KBM-7 (cell line): ENCODE measurements around the gene CEMIP.

ENCODE experiments used
- DNase-seq: peaks from one replicate; pipeline ENCODE4 v3.0.0-alpha.2; 2015
- in situ Hi-C: fragments of 300-500 bp; cut with MboI; formaldehyde crosslinking; loops from 2 replicates; pipeline ENCODE4 v1.14.3; 2020; ENCODE audit warnings: low sequenced_read_pairs, low pct_unique_long_range_greater_than_20kb, mixed read lengths

CEMIP gene

DNA sequence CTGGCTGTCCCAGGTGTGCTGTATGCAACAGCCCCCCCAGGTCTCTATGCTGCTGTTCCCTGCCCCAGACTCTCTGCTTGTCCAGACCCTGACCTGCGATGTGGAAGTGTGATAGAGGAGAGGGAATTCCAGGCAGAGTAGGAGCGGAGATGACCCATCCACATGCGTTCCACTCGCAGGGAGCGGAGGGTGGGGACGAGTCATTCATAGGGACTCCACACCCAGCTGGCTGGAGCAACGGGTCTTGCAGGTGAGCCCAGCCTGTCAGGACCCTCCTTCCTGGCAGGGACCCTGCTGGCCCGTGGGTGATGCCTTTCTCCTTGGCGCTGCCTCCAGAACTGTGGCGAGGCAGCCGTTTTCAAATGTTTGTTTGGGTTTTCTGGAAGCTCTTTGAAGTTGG is 58.8 kb downstream of the CEMIP start:
- in situ Hi-C loops, result no loop called here
- DNase-seq, result no peak

DNA sequence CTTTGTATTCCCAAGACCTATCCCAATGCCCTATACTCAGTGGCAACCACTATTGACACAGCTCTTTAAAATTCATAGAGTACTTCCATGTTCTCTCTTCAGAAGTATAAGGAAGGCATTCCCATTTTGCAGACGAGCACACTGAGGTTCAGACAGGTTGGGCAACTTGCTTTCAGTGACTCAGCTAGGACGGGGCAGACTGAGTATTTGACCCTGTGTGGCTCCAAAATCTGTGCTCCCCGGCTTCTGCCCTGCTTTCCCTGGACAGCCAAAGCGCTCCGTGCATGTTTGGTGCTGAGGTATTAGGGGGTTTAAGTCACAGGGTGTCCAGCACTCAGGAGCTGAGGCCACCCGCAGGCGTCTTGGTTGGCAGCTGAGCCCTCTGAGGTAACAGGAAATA is 59.5 kb downstream of the CEMIP start:
- DNase-seq, result no peak
- in situ Hi-C loops, result no loop called here

- in situ Hi-C loops, result no loop called here
- DNase-seq, result no peak
Measured at GRCh38 chr15:80839764-80840130, 60.6 kb downstream of the CEMIP start.

DNA sequence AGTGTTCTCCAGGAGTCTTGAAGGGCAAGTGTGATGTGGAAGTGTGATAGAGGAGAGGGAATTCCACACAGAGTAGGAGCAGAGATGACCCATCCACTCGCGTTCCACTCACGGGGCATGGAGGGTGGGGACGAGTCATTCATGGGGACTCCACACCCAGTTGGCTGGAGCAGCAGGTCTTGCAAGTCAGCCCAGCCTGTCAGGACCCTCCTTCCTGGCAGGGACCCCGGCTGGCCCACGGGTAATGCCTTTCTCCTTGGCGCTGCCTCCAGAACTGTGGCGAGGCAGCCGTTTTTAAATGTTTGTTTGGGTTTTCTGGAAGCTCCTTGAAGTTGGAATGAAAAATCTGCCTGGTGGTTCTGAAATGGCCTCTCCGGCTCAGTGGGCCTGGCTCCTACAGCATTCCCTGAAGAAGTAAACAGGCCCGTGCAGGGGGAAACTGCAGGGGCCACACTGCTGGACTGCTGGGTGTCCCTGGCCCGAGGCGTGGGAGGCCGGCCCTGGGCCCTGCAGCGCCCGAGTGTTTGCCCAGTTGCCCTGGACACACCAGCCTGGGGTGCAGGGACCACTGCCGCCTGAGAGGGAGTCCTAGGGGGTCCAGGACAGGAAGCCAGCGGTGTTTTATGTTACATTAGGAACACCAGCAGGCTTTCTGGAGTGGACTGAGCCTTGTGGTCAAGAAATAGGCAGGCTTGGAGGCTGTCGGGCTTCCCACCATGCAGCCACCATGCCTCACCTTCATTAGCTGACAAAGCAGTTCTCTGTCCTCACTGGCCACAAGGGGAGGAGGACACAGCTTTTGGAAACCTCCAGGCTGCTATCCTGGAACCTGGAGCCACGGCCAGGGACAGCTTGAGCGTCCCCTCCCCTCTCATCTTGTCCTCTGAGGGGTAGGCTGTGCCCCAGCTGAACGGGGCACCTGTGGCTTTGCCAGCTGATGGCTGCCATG is 61.3 kb downstream of the CEMIP start:
- no peak for DNase-seq

GRCh38 chr15:80841541-80841940 is 62.4 kb downstream of the CEMIP start:
- DNase-seq, result no peak
- in situ Hi-C loops, result no loop called here

More for the DNA sequence above, 61.3 kb downstream of the CEMIP start:
- in situ Hi-C loops, result no loop called here

DNA sequence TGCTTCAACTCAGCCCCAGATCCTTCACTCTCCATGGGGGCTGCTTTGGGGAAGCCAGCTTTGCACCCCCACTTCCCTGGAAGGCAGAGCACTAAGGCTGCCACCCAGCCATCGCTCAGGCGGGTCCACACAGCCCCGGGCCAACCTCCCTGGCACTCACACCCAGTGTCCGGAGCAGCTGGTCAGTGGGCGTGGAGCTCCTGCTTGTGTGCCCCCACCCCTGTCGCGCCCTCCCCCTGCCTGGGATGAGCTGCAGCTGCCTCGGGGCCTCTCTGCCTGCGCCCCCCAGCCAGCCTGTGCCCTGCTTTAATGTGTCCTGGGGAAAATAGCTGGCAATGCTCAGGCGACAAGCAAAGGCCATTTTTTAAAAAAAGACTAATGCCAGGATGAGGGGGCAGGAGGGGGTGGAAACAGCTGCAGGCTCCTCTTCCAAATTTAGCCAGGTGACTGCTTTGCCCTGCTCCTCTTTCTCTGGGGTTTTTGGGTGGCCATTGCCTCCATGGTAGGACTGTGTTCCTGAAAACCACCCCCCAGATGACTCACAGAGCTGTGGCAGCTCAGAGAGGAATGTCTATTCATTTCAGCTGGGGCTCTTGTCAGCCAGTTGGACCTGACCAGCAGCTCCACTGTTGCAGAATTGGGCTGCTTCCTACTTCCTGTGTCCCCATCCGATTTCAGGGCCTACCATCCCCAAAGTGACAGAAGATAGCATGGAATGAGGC is 65.0 kb downstream of the CEMIP start:
- no peak for DNase-seq
- in situ Hi-C loops, result no loop called here

DNA sequence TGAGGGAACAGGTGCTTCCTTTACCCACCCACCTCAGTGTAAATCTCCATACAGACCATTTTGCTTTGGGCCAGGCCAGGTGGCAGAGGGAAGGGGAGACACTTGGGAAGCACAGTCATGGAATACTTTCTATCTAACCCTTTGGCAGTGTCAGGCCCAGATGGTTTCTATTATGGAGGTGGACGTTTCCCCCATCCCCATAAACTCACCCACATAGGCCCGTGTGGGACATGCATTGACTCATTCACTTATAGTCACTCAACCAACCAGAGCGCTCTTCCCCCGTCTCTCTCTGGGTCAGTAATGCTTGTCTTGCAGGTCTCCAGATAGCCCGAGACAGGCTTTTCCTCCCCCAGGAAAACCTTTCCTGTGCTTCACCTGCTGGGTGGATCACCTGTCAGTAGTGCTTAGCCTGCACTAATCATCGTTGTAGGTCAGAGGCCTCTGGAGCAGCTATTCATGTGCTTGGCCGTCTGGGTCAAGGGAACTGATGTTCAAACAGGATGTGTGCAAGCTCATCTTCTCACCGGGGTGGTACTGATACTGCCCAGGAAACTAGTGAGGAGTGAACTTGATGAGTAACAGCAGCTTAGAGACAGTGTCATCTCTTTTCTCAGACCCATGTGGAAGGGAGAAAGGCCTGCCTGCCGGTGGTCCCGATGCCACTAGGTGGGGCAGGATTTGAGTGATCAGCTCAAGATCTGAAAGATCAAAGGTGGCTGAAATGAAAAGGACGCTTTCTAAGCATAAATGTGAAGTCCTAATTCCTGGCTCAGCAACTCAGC is 67.1 kb downstream of the CEMIP start:
- DNase-seq, result no peak
- in situ Hi-C loops, result no loop called here

DNA sequence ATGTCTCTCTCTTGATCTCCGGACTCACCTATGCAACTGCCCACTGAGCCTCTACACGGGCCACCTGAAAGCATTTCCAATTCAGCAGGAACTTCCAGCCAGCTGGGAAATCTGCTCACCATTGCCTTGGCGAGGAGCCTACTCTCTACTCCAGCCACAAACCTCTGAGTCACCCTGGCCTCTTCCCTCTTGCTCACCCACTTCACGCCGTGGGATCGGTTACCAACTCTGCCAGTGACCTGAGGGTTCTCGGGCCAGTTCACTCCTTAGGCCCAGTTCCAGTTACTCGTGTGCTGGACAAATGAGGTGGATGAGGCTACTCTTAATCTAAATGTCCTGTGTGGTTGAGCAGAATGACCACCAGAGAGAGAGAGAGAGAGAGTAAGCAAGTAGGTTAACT is 70.1 kb downstream of the CEMIP start:
- in situ Hi-C loops, result no loop called here
- no peak for DNase-seq

GRCh38 chr15:80850941-80851451 is 71.8 kb downstream of the CEMIP start:
- in situ Hi-C loops, result no loop called here
- no peak for DNase-seq

DNA sequence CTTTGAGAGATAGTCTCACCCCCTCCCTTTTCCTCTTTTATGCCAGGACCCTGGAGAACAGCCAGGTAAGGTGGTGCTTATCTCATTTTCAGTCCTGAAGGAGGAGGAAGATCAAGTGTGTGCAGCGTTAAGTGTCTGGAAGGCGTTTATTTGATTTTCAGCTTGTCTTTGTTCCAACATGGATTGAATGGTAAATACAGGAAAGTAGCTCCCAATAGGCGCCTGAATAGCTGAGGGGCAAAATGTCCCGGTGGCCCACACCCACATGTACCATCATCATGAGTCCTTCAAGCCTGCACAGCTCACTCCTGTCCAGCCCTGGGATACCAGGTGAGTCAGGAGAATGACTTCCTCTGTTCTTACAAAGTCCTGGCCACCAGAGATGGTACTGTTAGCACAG is 73.5 kb downstream of the CEMIP start:
- no peak for DNase-seq
- in situ Hi-C loops, result no loop called here

GRCh38 chr15:80854104-80854503 is 74.9 kb downstream of the CEMIP start:
- in situ Hi-C loops, result no loop called here
- no peak for DNase-seq

- in situ Hi-C loops, result no loop called here
- DNase-seq, result no peak
Measured at GRCh38 chr15:80855206-80855605, 76.0 kb downstream of the CEMIP start.

- DNase-seq, result peak; percentile 28
- in situ Hi-C loops, result no loop called here
Measured at GRCh38 chr15:80856400-80856799, 77.2 kb downstream of the CEMIP start.

DNA sequence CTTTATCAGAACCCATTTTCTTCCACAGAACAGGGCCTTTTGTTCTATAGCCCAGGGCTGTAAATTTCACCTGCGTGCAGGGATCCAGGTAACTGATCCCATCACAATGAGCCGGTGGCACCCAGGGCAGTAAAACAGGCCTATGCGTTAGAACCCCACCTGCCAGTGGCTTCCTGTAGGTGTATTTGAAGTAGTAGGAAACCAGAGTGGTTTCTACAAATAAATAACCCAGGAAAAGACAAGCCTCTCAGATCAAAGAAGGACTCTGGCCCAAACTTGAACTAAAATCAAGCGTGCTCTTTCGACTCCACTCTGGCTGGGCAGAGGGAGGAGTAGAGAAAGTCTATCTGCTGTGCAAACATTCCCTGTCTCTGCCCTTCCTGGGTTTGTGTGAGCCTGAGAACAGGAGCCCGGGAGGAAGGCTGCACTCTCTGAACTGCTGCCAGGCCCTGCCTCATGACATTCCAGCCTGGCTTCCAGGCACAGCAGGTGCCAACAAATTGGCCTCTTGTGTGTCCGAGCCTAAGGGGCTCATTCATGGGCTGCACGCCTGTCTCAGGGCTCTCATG is 77.7 kb downstream of the CEMIP start:
- in situ Hi-C loops, result no loop called here
- no peak for DNase-seq

GRCh38 chr15:80861731-80862170 is 82.6 kb downstream of the CEMIP start:
- DNase-seq, result no peak
- in situ Hi-C loops, result no loop called here

DNA sequence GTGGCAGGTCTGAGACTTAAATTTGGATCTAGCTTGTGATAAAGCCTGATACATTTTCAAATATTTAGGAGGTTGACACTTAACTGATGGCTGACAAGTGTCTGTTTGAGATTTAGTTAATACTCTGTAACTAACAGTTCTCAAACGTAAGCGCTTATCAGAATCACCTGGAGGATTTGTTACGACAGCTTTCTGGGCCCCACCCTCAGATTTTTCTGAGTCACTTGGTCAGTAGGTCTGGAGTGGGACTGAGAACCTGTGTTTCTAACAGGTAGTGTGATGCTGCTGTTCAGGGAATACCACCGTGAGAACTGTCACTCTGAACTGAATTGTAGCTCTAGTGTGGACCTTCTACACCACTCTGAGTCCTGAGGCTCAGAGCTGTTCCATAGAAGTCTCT is 85.5 kb downstream of the CEMIP start:
- in situ Hi-C loops, result no loop called here
- DNase-seq, result no peak

- DNase-seq, result no peak
- in situ Hi-C loops, result no loop called here
Measured at GRCh38 chr15:80866936-80867335, 87.8 kb downstream of the CEMIP start.

DNA sequence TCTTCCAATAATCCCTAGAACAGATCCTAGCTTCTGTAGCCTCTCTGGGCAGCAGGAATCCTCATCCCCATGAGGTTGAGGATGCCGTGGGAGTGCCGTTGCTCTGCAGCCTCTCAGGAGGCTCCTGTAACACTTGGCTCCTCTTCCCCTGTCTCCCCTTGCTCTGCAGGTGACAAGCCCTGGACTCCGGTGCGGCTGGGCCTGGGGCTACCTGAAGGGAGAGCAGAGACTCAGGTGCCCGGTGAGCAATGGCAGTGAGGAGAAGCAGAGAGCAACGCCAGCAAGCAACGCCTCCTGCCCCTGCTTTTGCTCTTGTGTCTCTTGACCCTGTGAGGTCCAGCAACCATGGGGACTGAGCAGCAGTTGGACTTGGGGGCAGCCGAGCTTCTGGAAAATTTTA is 91.2 kb downstream of the CEMIP start:
- no peak for DNase-seq
- in situ Hi-C loops, result no loop called here

GRCh38 chr15:80870893-80871292 is 91.7 kb downstream of the CEMIP start:
- no peak for DNase-seq
- in situ Hi-C loops, result no loop called here
